Endothelial cell of umbilical vein (primary cell): ENCODE measurements around the gene SMCHD1. TPM values are rescaled to one million over a fixed set of nuclear protein-coding genes. Genes with fewer than 3 reads are reported as not detected.
"Not testable (repeated sequence)": the region's sequence is repeated elsewhere in the genome, so short reads cannot be mapped to it uniquely, and the experiment has no call there.

Source experiments
- BruUV-seq: library from RNA; stranded (reverse); fragments of 400-500 nt; replicated peaks from 2 replicates; lab custom pipeline; 2021; lab: Mats Ljungman, UMichigan
- CTCF ChIA-PET: fragments of 300-600, 350-600 bp; sonication (Branson Sonifier 250); formaldehyde crosslinking; loops from one replicate; lab custom pipeline; 2021; ENCODE audit warnings: antibody characterized with exemption, inconsistent platforms; lab: Charles Lee
- POLR2A ChIA-PET: fragments of 300-600, 350-600 bp; sonication (Branson Sonifier 250); formaldehyde crosslinking; loops from one replicate; lab custom pipeline; 2021; ENCODE audit warnings: antibody characterized with exemption, inconsistent platforms; lab: Charles Lee
- DNase-seq: peaks from one replicate; pipeline ENCODE4 v3.0.0-alpha.2; 2011; ENCODE audit warnings: low read depth, low spot score
- FAIRE-seq: peaks from 2 replicates; lab custom pipeline; 2011; peaks lifted over from hg19 to GRCh38; lab: Jason Lieb, UNC
- H2AFZ ChIP-seq: 2 replicates; pipeline ENCODE4 v1.6.0; 2012; ENCODE audit warnings: low read depth, low read length, control low read depth, inconsistent platforms
- H3K27ac ChIP-seq: 2 replicates; pipeline ENCODE4 v1.5.1; 2011; ENCODE audit warnings: low read depth, mild to moderate bottlenecking, control low read depth, low read length, moderate library complexity; ENCODE audit not compliant: insufficient read depth
- H3K27me3 ChIP-seq, 2 experiments: 2 replicates each; pipeline versions ENCODE4 v1.6.0 to v1.6.1; 2011; ENCODE audit warnings: low read length in 2 of 2, mixed read lengths in 1 of 2; ENCODE audit not compliant: control insufficient read depth in 2 of 2, insufficient read depth in 2 of 2
- H3K36me3 ChIP-seq, 2 experiments: 2 replicates in 1 of 2; 3 replicates in 1 of 2; pipeline ENCODE4 v1.5.1; 2011; ENCODE audit warnings: low read length in 2 of 2, mild to moderate bottlenecking in 1 of 2, moderate library complexity in 1 of 2; ENCODE audit not compliant: control insufficient read depth in 2 of 2, insufficient read depth in 2 of 2; ENCODE audit errors: extremely low read depth in 1 of 2
- H3K4me1 ChIP-seq: 3 replicates; pipeline ENCODE4 v1.5.1; 2011; ENCODE audit warnings: mild to moderate bottlenecking, low read length; ENCODE audit not compliant: control insufficient read depth, insufficient read depth; ENCODE audit errors: extremely low read depth
- H3K4me2 ChIP-seq: 2 replicates; pipeline ENCODE4 v1.6.1; 2011; ENCODE audit warnings: low read length, control low read depth, mixed read lengths; ENCODE audit not compliant: insufficient read depth
- H3K4me3 ChIP-seq, 3 experiments: fragments of 200-600 bp in 1 of 3; sonication (generic), shearing (Covaris generic) in 1 of 3; replicated peaks in 1 of 3; 2 replicates each; pipeline ENCODE4 v1.5.1; 2011 to 2016; ENCODE audit warnings: control low read depth in 3 of 3, low read length in 3 of 3, mild to moderate bottlenecking in 2 of 3, inconsistent platforms in 1 of 3, low read depth in 1 of 3, moderate library complexity in 1 of 3; ENCODE audit not compliant: insufficient read depth in 1 of 3
- H3K79me2 ChIP-seq: 2 replicates; pipeline ENCODE4 v1.6.0; 2012; ENCODE audit warnings: low read length, inconsistent platforms; ENCODE audit not compliant: control insufficient read depth, insufficient read depth
- H3K9ac ChIP-seq: replicated peaks from 2 replicates; pipeline ENCODE3; 2011; ENCODE audit warnings: low read length, control low read depth; ENCODE audit not compliant: insufficient read depth; ENCODE audit errors: extremely low read depth
- H3K9me1 ChIP-seq: replicated peaks from 3 replicates; pipeline ENCODE4 v1.6.0; 2011; ENCODE audit warnings: mild to moderate bottlenecking, low read length; ENCODE audit not compliant: control insufficient read depth, insufficient read depth; ENCODE audit errors: extremely low read depth
- H3K9me3 ChIP-seq: replicated peaks from 2 replicates; pipeline ENCODE4 v1.5.1; 2012; ENCODE audit warnings: low read length, inconsistent platforms; ENCODE audit not compliant: control insufficient read depth, insufficient read depth
- H4K20me1 ChIP-seq: replicated peaks from 2 replicates; pipeline ENCODE3; 2011; ENCODE audit warnings: mild to moderate bottlenecking, low read length; ENCODE audit not compliant: control insufficient read depth, insufficient read depth; ENCODE audit errors: extremely low read depth
- CTCF ChIP-seq, 2 donors: IDR thresholded peaks; 1 replicate in 1 of 2; 2 replicates in 1 of 2; pipeline ENCODE4 v1.5.1; 2011; ENCODE audit warnings: low read length in 2 of 2, mild to moderate bottlenecking in 2 of 2, moderate library complexity in 2 of 2, control low read depth in 1 of 2, inconsistent platforms in 1 of 2, low read depth in 1 of 2; ENCODE audit not compliant: insufficient read depth in 1 of 2; ENCODE audit errors: extremely low read depth in 1 of 2
- EZH2 ChIP-seq: IDR thresholded peaks from 2 replicates; pipeline ENCODE4 v1.6.1; 2012; ENCODE audit warnings: borderline replicate concordance, low read depth, mild to moderate bottlenecking, moderate library complexity, low read length, inconsistent platforms; ENCODE audit not compliant: severe bottlenecking
- FOS ChIP-seq: IDR thresholded peaks from 2 replicates; pipeline ENCODE4 v1.6.1; 2011; ENCODE audit warnings: mild to moderate bottlenecking, low read length, moderate library complexity, borderline replicate concordance; ENCODE audit not compliant: insufficient read depth
- GATA2 ChIP-seq: IDR thresholded peaks from 2 replicates; pipeline ENCODE4 v1.7.0; 2011; ENCODE audit warnings: low read depth, mild to moderate bottlenecking, moderate library complexity, mixed read lengths, low read length; ENCODE audit not compliant: insufficient read length, insufficient read depth
- JUN ChIP-seq: IDR thresholded peaks from 2 replicates; pipeline ENCODE4 v1.6.1; 2011; ENCODE audit warnings: borderline replicate concordance, low read depth; ENCODE audit not compliant: insufficient read length, insufficient read depth
- MAX ChIP-seq: IDR thresholded peaks from 2 replicates; pipeline ENCODE4 v1.6.1; 2011; ENCODE audit not compliant: insufficient read depth, insufficient read length
- MYC ChIP-seq: IDR thresholded peaks from one replicate; pipeline ENCODE4 v1.6.1; 2011; ENCODE audit warnings: mild to moderate bottlenecking, low read depth, low read length
- POLR2A ChIP-seq: IDR thresholded peaks from 2 replicates; pipeline ENCODE4 v1.6.1; 2012; ENCODE audit warnings: low read depth, mild to moderate bottlenecking, control low read depth, low read length
- POLR2AphosphoS5 ChIP-seq: IDR thresholded peaks from 2 replicates; pipeline ENCODE4 v1.6.1; 2012; ENCODE audit warnings: low read depth, mild to moderate bottlenecking, control low read depth, low read length, moderate library complexity; ENCODE audit not compliant: insufficient read depth
- dilution Hi-C: fragments of 300-500 bp; cut with MboI; formaldehyde crosslinking; loops from one replicate; pipeline ENCODE4 v1.15.0; 2019; ENCODE audit warnings: low sequenced_read_pairs; ENCODE audit not compliant: extremely low pct_ligation_motif_present
- intact Hi-C: fragments of 100-400 bp; cut with micrococcal nuclease; formaldehyde crosslinking; loops from one replicate; pipeline ENCODE4 v1.10.0; 2022
- polyA plus RNA-seq, 4 experiments: library from polyadenylated mRNA; depleted of rRNA in 3 of 4; stranded (reverse) in 3 of 4; unstranded in 1 of 4; fragments of >200 nt; gene quantifications; 2 replicates each; pipeline versions ENCODE4 v1.2.1 to v1.2.3, GENCODE V29; 2011 to 2012; ENCODE audit warnings: missing spikeins in 1 of 4
- total RNA-seq: library from RNA; stranded (reverse); gene quantifications from 2 replicates; pipeline ENCODE4 v1.2.3, GENCODE V29; 2021

The SMCHD1 gene
- total and polyA plus RNA-seq, 2 donors (not counting 3 experiments of a cell fraction or from before 2014, with no cell fraction given), result 7.4 to 39.9 TPM

GRCh38 chr18:2809666-2810183 lies 154.2 kb downstream of the SMCHD1 start:
- FAIRE-seq, intact Hi-C loops, H4K20me1 ChIP-seq, CTCF ChIA-PET, dilution Hi-C loops, H3K9me3 ChIP-seq, H3K27ac ChIP-seq, POLR2A ChIA-PET, BruUV-seq, H3K9ac ChIP-seq, DNase-seq, H2AFZ ChIP-seq, H3K9me1 ChIP-seq, H3K4me3 ChIP-seq, H3K4me2 ChIP-seq, H3K79me2 ChIP-seq, H3K27me3 ChIP-seq, H3K4me1 ChIP-seq, H3K36me3 ChIP-seq: not testable (repeated sequence)

- intact Hi-C loops (no loop called here), dilution Hi-C loops (no loop called here)
- TF ChIP-seq JUN (no peak), POLR2A (no peak), EZH2 (no peak), GATA2 (no peak), POLR2AphosphoS5 (no peak), FOS (no peak), MYC (no peak), MAX (no peak), CTCF (IDR thresholded peaks at IDR 0.05; ENCODE audit: extremely low read depth in 1 of 2, insufficient read depth in 1 of 2, low read depth in 1 of 2, low read length in 2 of 2) (no peak)
- Histone ChIP-seq H2AFZ (no peak overlapping the region), H3K36me3 (no peaks in the 10 kb centered on the region), H3K9me1 (no peaks in the 10 kb centered on the region), H3K9me3 (no peaks in the 10 kb centered on the region), H3K4me1 (no peaks in the 10 kb centered on the region), H3K27ac (no peak overlapping the region), H3K27me3 (no peaks in the 10 kb centered on the region), H4K20me1 (no peaks in the 10 kb centered on the region), H3K4me3 (no peak overlapping the region), H3K79me2 (no peaks in the 10 kb centered on the region), H3K4me2 (no peak overlapping the region), H3K9ac (no peak overlapping the region)
- no TSS peak for BruUV-seq
- POLR2A ChIA-PET, result no interaction called here
- no peak for FAIRE-seq
- CTCF ChIA-PET, result no interaction called here
- DNase-seq, result no peak
Measured at GRCh38 chr18:2811416-2811815, 155.9 kb downstream of the SMCHD1 start.
